ENCODE data around the gene KRTAP1-3.
"Not testable (repeated sequence)": the region's sequence is repeated elsewhere in the genome, so short reads cannot be mapped to it uniquely, and the experiment has no call there.

- not testable (repeated sequence) for TF ChIP-seq POLR2A (IDR thresholded peaks at IDR 0.05); CTCF (IDR thresholded peaks at IDR 0.05 in 4 of 5, conservative IDR thresholded peaks at IDR 0.05 in 1 of 5)
These were observed 20.5 kb upstream of the KRTAP1-3 start, which contains the start of gene KRTAP2-2 for GRCh38 chr17:41055130-41055529.
